HG03280 (cell line): ENCODE measurements around the gene CELA3B.
A peak's percentile ranks its signal among the peaks of the same experiment; 100 is the strongest.
"Not testable (repeated sequence)": the region's sequence is repeated elsewhere in the genome, so short reads cannot be mapped to it uniquely, and the experiment has no call there.

Experiments used
- ATAC-seq: cut with Tn5 transposase; IDR thresholded peaks from one replicate; pipeline ENCODE4 v1.9.1; 2021; ENCODE audit warnings: mild to moderate bottlenecking, moderate library complexity; ENCODE audit not compliant: unreplicated experiment

Gene CELA3B

GRCh38 chr1:22005261-22006149 is 28.7 kb downstream of the CELA3B start:
- not testable (repeated sequence) for ATAC-seq

GRCh38 chr1:22006736-22007135 is 29.9 kb downstream of the CELA3B start:
- ATAC-seq: not testable (repeated sequence)

- ATAC-seq: not testable (repeated sequence)
Observed at GRCh38 chr1:22007262-22007661, 30.4 kb downstream of the CELA3B start.

GRCh38 chr1:22009566-22009965 is 32.7 kb downstream of the CELA3B start:
- ATAC-seq: not testable (repeated sequence)

- ATAC-seq: not testable (repeated sequence)
Observed at GRCh38 chr1:22012752-22013151, 35.9 kb downstream of the CELA3B start.

GRCh38 chr1:22014575-22015206 is 37.9 kb downstream of the CELA3B start:
- ATAC-seq: not testable (repeated sequence)

GRCh38 chr1:22018583-22019559 is 42.0 kb downstream of the CELA3B start:
- no peak for ATAC-seq

- ATAC-seq: no peak
Observed at GRCh38 chr1:22021061-22021460, 44.2 kb downstream of the CELA3B start.

GRCh38 chr1:22024485-22025367 is 47.9 kb downstream of the CELA3B start:
- ATAC-seq: peak; percentile 28

GRCh38 chr1:22025368-22026155 is 48.7 kb downstream of the CELA3B start:
- ATAC-seq: peak; percentile 71

- ATAC-seq: no peak
Observed at GRCh38 chr1:22026924-22027289, 50.1 kb downstream of the CELA3B start.

- ATAC-seq: no peak
Observed at GRCh38 chr1:22030057-22030456, 53.2 kb downstream of the CELA3B start.

- no peak for ATAC-seq
Observed at GRCh38 chr1:22030473-22030872, 53.7 kb downstream of the CELA3B start.

- no peak for ATAC-seq
Observed at GRCh38 chr1:22031214-22031962, 54.6 kb downstream of the CELA3B start.

- ATAC-seq: not testable (repeated sequence)
Observed at GRCh38 chr1:22034834-22035233, 58.0 kb downstream of the CELA3B start.

- no peak for ATAC-seq
Observed at GRCh38 chr1:22037520-22037919, 60.7 kb downstream of the CELA3B start.

- no peak for ATAC-seq
Observed at GRCh38 chr1:22038036-22038435, 61.2 kb downstream of the CELA3B start.
